GM23248 (cell line): ENCODE results near the gene CHTF18. TPM values are rescaled to one million over a fixed set of nuclear protein-coding genes. Genes with fewer than 3 reads are reported as not detected.

Experiments
- DNase-seq: peaks from one replicate; pipeline ENCODE4 v3.0.0-alpha.2; 2015
- H2AFZ ChIP-seq: fragments of 200-600 bp; sonication (generic); 2 replicates; pipeline ENCODE4 v1.6.1; 2016; ENCODE audit warnings: antibody characterized with exemption
- H3F3A ChIP-seq: fragments of 200-600 bp; sonication (generic); 2 replicates; pipeline ENCODE4 v1.6.1; 2016; ENCODE audit warnings: mild to moderate bottlenecking, antibody characterized with exemption, mixed run types; ENCODE audit not compliant: insufficient read depth
- H3K27ac ChIP-seq: fragments of 200-600 bp; sonication (generic); 2 replicates; pipeline ENCODE4 v1.5.1; 2016; ENCODE audit warnings: mild to moderate bottlenecking
- H3K27me3 ChIP-seq: fragments of 200-600 bp; sonication (generic); replicated peaks from 2 replicates; pipeline ENCODE4 v1.6.1; 2016; ENCODE audit warnings: mild to moderate bottlenecking; ENCODE audit not compliant: insufficient read depth
- H3K36me3 ChIP-seq: fragments of 200-600 bp; sonication (generic); 2 replicates; pipeline ENCODE4 v1.6.1; 2016; ENCODE audit warnings: low read depth, mild to moderate bottlenecking
- H3K4me1 ChIP-seq: fragments of 200-600 bp; sonication (generic); 2 replicates; pipeline ENCODE4 v1.6.1; 2016; ENCODE audit warnings: mild to moderate bottlenecking; ENCODE audit not compliant: insufficient read depth
- H3K4me2 ChIP-seq: fragments of 200-600 bp; sonication (generic); one replicate; pipeline ENCODE4 v1.6.1; 2016; ENCODE audit warnings: mild to moderate bottlenecking; ENCODE audit not compliant: unreplicated experiment
- H3K4me3 ChIP-seq: fragments of 200-600 bp; sonication (generic); 2 replicates; pipeline ENCODE4 v1.5.1; 2016; ENCODE audit warnings: mild to moderate bottlenecking
- H3K79me2 ChIP-seq: fragments of 200-600 bp; sonication (generic); 2 replicates; pipeline ENCODE4 v1.6.1; 2016; ENCODE audit warnings: mild to moderate bottlenecking; ENCODE audit not compliant: insufficient read depth
- H3K9ac ChIP-seq: fragments of 200-600 bp; sonication (generic); 2 replicates; pipeline ENCODE4 v1.6.1; 2016; ENCODE audit warnings: mild to moderate bottlenecking
- H3K9me2 ChIP-seq: fragments of 200-600 bp; sonication (generic); 2 replicates; pipeline ENCODE4 v1.6.1; 2016; ENCODE audit warnings: mixed run types, mild to moderate bottlenecking, moderate library complexity; ENCODE audit not compliant: insufficient read depth
- H3K9me3 ChIP-seq: fragments of 200-600 bp; sonication (generic); one replicate; pipeline ENCODE4 v1.6.1; 2017; ENCODE audit warnings: low read depth
- H4K20me1 ChIP-seq: fragments of 200-600 bp; sonication (generic); 2 replicates; pipeline ENCODE4 v1.6.0; 2016; ENCODE audit not compliant: insufficient read depth
- EZH2 ChIP-seq: fragments of 200-600 bp; sonication (generic); IDR thresholded peaks from 2 replicates; pipeline ENCODE4 v1.6.1; 2018; ENCODE audit warnings: antibody characterized with exemption, mild to moderate bottlenecking; ENCODE audit not compliant: insufficient read depth, poor library complexity, severe bottlenecking
- EZH2phosphoT487 ChIP-seq: fragments of 200-600 bp; sonication (generic); IDR thresholded peaks from 2 replicates; pipeline ENCODE4 v1.6.1; 2018; ENCODE audit warnings: antibody characterized with exemption, moderate library complexity, mild to moderate bottlenecking, low read depth; ENCODE audit not compliant: insufficient read depth
- WGBS, 2 experiments: methylation state at CpG; one replicate each; pipeline ENCODE4 v1.1.6; 2015 to 2017; ENCODE audit warnings: low lambda C conversion rate in 2 of 2, low coverage in 1 of 2; ENCODE audit errors: missing lambda C conversion rate in 2 of 2; 5-methylcytosine and 5-hydroxymethylcytosine counted together
- in situ Hi-C: fragments of 300-500 bp; cut with MboI; formaldehyde crosslinking; loops from 2 replicates; pipeline ENCODE4 v1.15.0; 2020
- polyA plus RNA-seq: library from polyadenylated mRNA; unstranded; fragments of >200 nt; fragmentation: Nextera tagmentation; extraction: Ambion mirVana; gene quantifications from 2 replicates; pipeline ENCODE4 v1.2.1, GENCODE V29; 2016
- total RNA-seq: library from RNA; depleted of rRNA; stranded (reverse); fragments of >200 nt; shearing (Covaris generic); gene quantifications from 2 replicates; pipeline ENCODE4 v1.2.3, GENCODE V29; 2014

CHTF18 gene
- total and polyA plus RNA-seq, 2 experiments from 2014 or later: 8.8 to 13.1 TPM

DNA sequence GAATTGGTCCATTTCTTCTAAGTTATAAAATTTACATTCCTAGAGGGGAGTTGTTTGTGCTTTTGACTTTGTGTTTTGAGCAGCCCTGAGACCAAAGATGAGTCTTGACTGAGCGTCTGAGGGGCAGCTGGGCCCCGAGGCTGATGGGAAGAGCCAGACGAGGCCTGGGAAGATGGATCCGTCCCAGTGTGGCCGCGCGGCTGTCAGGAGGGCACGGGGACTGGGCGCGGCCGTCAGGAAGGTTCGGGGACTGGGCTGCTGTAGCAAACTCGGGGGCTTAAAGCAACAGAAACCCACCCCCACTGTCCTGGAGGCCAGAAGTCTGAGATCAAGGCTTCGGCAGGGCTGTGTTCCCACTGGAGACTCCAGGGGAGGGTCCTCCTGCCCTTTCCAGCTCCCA lies 50.3 kb downstream of the CHTF18 start:
- Histone ChIP-seq H3K4me2 (no peak overlapping the region), H3F3A (no peaks in the 10 kb centered on the region), H3K27ac (no peak overlapping the region), H3K36me3 (no peaks in the 10 kb centered on the region), H3K79me2 (no peaks in the 10 kb centered on the region), H2AFZ (no peak overlapping the region), H3K9me3 (no peaks in the 10 kb centered on the region), H3K9ac (no peak overlapping the region), H3K4me3 (no peak overlapping the region), H3K9me2 (no peaks in the 10 kb centered on the region), H3K4me1 (no peaks in the 10 kb centered on the region), H3K27me3 (no peaks in the 10 kb centered on the region; the same call in 1 of the 2 replicates), H4K20me1 (no peaks in the 10 kb centered on the region)
- in situ Hi-C loops: no loop called here
- 76 to 80% methylated on average over 14 of the region's 14 CpGs for WGBS, 2 experiments
- no peak for DNase-seq
- TF ChIP-seq EZH2phosphoT487: no peak
- no peak for TF ChIP-seq EZH2

DNA sequence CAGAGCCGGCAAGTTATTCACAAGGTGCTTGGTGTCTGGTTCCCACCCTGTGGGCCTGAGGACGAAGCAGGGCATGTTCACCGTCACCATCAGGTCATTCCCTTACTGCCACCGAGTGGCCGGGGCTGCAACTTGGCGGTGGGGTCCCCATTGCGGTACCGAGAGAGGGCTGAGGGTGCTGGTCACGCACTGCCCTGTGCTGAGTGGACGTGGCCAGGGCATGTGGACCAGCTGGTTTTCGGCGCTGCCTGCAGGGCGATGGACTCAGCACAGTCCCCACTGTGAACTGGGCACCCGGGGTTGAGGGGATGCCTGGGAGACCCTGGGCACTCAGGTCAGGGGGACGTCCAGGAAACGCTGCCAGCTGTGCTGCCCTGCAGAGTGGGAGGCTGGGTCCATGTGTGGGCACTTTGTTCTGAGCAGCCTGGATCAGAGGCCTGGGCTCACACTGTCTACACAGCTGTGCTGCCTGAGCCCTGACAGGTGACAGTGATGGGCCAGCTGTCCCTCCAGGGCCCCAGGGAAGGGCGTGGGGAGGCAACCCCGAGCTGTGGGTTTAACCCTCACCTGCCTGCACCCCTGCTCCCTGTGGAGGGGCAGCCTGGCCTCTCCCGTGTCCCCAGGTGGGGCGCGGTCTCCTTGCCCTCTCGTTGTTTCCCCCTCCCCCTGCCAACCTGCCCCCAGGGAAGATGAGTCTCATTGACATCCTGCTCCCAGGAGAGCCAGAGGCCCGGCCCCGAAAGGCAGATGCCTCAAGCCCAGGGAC lies 51.4 kb downstream of the CHTF18 start:
- Histone ChIP-seq H3K27ac (no peak overlapping the region), H3K27me3 (no peaks in the 10 kb centered on the region; the same call in 1 of the 2 replicates), H3K9me3 (no peaks in the 10 kb centered on the region), H3K36me3 (no peaks in the 10 kb centered on the region), H3K9me2 (no peaks in the 10 kb centered on the region), H3K4me3 (no peak overlapping the region), H2AFZ (no peak overlapping the region), H3F3A (no peaks in the 10 kb centered on the region), H3K9ac (no peak overlapping the region), H3K4me1 (no peaks in the 10 kb centered on the region), H4K20me1 (no peaks in the 10 kb centered on the region), H3K79me2 (no peaks in the 10 kb centered on the region), H3K4me2 (no peak overlapping the region)
- WGBS, 2 experiments: 69 to 70% methylated on average over 23 to 24 of the region's 24 CpGs
- TF ChIP-seq EZH2phosphoT487: no peak
- TF ChIP-seq EZH2: no peak
- no peak for DNase-seq
- in situ Hi-C loops: no loop called here

DNA sequence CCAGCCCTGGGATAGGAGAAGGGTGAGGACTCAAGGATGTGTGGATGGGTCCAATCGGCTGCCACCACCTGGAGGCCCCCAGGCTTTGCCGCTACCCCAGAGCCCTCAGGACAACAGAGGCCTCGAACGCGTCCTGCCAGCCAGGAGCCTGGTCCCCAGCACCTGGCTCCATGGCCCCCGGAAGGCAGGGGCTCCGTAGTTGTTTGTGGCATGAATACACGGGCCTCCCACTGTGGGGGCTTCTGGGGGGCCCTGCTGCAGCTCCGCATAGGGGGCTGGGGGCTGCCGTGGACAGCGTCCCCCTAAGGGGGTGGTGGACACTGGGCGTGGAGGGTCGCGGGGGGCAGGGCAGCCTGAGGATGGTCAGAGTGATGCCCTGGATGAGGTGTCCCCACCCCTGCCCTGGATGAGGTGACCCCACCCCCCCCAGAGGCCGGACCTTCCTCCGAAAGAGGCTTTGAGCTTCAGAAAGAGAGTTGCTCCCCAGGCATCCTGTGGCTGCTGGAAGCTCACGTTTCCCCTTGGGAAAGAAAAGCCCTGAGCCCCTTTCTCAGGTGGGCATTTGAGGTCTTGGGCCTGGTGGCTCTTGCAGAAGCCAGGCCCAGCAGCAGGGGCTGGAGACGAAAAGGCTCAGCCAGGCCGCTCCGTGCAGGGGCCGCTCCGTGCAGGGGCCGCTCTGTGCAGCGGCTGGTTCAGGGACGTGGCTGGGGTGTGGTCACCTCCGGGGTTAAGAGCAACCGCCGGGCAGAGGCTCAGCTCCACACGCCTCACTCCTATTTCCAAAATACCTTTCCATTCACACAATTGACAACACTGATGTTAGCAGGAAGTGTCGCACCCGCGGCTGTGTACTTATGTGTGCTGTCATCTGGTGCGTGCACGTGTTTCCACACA lies 52.4 kb downstream of the CHTF18 start:
- no peak for DNase-seq
- no peak overlapping the region for H3K9ac ChIP-seq
- H3K79me2 ChIP-seq: no peaks in the 10 kb centered on the region
- H3K27me3 ChIP-seq: no peaks in the 10 kb centered on the region; the same call in 1 of the 2 replicates
- no peaks in the 10 kb centered on the region for H3K4me1 ChIP-seq
- H3K9me2 ChIP-seq: no peaks in the 10 kb centered on the region
- no peak overlapping the region for H3K27ac ChIP-seq
- no peaks in the 10 kb centered on the region for H4K20me1 ChIP-seq
- H3F3A ChIP-seq: no peaks in the 10 kb centered on the region
- H3K9me3 ChIP-seq: no peaks in the 10 kb centered on the region
- TF ChIP-seq EZH2phosphoT487: no peak
- no peak for TF ChIP-seq EZH2
- H3K4me3 ChIP-seq: no peak overlapping the region
- H3K4me2 ChIP-seq: no peak overlapping the region
- H3K36me3 ChIP-seq: no peaks in the 10 kb centered on the region
- no peak overlapping the region for H2AFZ ChIP-seq
- 54 to 56% methylated on average over 25 to 32 of the region's 34 CpGs for whole genome bisulfite sequencing, 2 experiments
- in situ Hi-C loops: no loop called here

DNA sequence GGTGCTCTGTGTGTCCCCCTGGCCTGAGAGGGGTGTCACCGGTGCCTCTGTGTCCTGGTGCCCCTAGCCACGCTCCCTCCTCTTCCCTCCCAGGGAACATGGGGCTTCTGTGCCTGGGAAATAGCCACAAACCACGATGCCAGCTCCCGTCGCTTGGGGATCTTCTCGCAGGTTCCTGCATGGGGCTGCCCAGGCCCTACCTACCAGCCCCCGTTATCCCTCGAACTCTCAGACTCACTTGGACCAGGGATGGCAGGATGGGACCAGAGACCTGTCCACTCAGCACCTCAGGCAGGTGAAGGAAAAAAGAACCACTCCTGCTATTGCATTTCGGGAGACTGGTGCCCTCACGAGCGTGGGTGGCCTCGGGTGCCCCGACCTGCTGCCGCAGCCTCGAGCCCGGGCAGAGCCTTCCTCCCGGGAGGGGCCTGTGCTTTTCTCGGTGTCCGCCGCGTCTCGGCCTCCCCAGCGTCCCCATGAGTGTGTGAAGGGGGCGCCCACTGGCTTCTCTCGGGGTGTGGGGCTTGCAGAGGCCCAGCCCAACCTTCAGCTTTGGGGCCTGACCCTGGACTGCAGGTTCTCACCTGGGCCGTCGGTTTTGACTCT lies 53.1 kb downstream of the CHTF18 start:
- DNase-seq: no peak
- WGBS, 2 experiments: 68 to 69% methylated on average over 23 to 27 of the region's 27 CpGs

More for the DNA sequence above, 53.1 kb downstream of the CHTF18 start:
- H2AFZ ChIP-seq: no peak overlapping the region
- no peaks in the 10 kb centered on the region for H4K20me1 ChIP-seq
- no peak overlapping the region for H3K9ac ChIP-seq
- H3K79me2 ChIP-seq: no peaks in the 10 kb centered on the region
- H3K27ac ChIP-seq: no peak overlapping the region
- no peaks in the 10 kb centered on the region for H3K9me3 ChIP-seq
- in situ Hi-C loops: no loop called here
- no peak overlapping the region for H3K4me3 ChIP-seq
- H3K9me2 ChIP-seq: no peaks in the 10 kb centered on the region
- no peaks in the 10 kb centered on the region for H3K4me1 ChIP-seq
- no peaks in the 10 kb centered on the region for H3F3A ChIP-seq
- H3K4me2 ChIP-seq: no peak overlapping the region
- TF ChIP-seq EZH2phosphoT487 (no peak), EZH2 (no peak)
- no peaks in the 10 kb centered on the region; the same call in 1 of the 2 replicates for H3K27me3 ChIP-seq
- no peaks in the 10 kb centered on the region for H3K36me3 ChIP-seq
